Pancreas (tissue), 10 donors: Measurements from ENCODE around the gene NF1. TPM values are rescaled to one million over a fixed set of nuclear protein-coding genes. Genes with fewer than 3 reads are reported as not detected.

Experiments
- ATAC-seq, 4 donors: fragments of 200-7000 bp; cut with Tn5 transposase; one replicate each; pipeline versions ENCODE4 v1.8.0 to v1.9.1; 2020; ENCODE audit warnings: mild to moderate bottlenecking in 4 of 4, moderate library complexity in 4 of 4
- DNase-seq, 6 donors: peaks; one replicate each; pipeline ENCODE4 v3.0.0-alpha.2; 2020
- FAIRE-seq: peaks from 2 replicates; lab custom pipeline; 2012; peaks lifted over from hg19 to GRCh38; lab: Jason Lieb, UNC
- H3K27ac ChIP-seq, 4 donors: fragments of 200-600 bp; sonication (generic); 1 replicate in 3 of 4; 2 replicates in 1 of 4; pipeline versions ENCODE4 v1.5.0 to v1.8.0; 2020
- H3K27me3 ChIP-seq, 4 donors: fragments of 200-600 bp; one replicate each; pipeline ENCODE4 v1.8.0; 2021
- H3K36me3 ChIP-seq, 3 donors: fragments of 200-600 bp; sonication (generic) in 1 of 3; one replicate each; pipeline versions ENCODE4 v1.5.0 to v1.8.0; 2020 to 2021
- H3K4me1 ChIP-seq, 3 donors: fragments of 200-600 bp; one replicate each; pipeline ENCODE4 v1.8.0; 2021
- H3K4me3 ChIP-seq, 4 donors: fragments of 200-600 bp; sonication (generic) in 2 of 4; one replicate each; pipeline versions ENCODE4 v1.5.0 to v1.8.0; 2020 to 2021
- H3K9me3 ChIP-seq, 4 donors: fragments of 200-600 bp; one replicate each; pipeline ENCODE4 v1.8.0; 2021
- CTCF ChIP-seq, 4 donors: fragments of 200-600 bp; sonication (generic) in 3 of 4; IDR thresholded peaks; one replicate each; pipeline versions ENCODE4 v1.5.0 to v1.8.0; 2021; ENCODE audit warnings: antibody characterized with exemption in 4 of 4
- WGBS, 2 donors: extraction: QIAGEN DNeasy Blood & Tissue Kit; methylation state at CpG; one replicate each; pipeline ENCODE4 v1.1.7; 2013; 5-methylcytosine and 5-hydroxymethylcytosine counted together
- intact Hi-C, 3 donors: fragments of 100-400 bp; cut with DNase I; formaldehyde crosslinking; loops; one replicate each; pipeline versions ENCODE4 v1.11.1 to v1.14.2; 2022
- polyA plus RNA-seq, 2 donors: library from polyadenylated mRNA; stranded (reverse); fragments of 200-250 nt; gene quantifications; one replicate each; pipeline ENCODE4 v1.2.3, GENCODE V29; 2013
- total RNA-seq, 6 donors: library from RNA; stranded (reverse); fragmentation: NEBNext Ultra II Directional in 4 of 6; extraction: Animal tissue kit (Norgen Biotek cat#: 25700) in 4 of 6; gene quantifications; one replicate each; pipeline versions ENCODE4 v1.2.1 to v1.2.4, GENCODE V29; 2021 to 2023
- donor health status: healthy with polysubstance abuse.
- donor health status: DM: no; HTN: no; CAD: no; lungs with moderate emphysema.
- donor health status: DM: no; HTN: no; CAD: no.
- donor health status: control.
- donor health status: control.
- donor health status: Bipolar disorder and iron deficiency.
- donor health status: DM: yes; HTN: yes; CAD: no.
- donor health status: DM: no; HTN: no; CAD: no.
- donor health status: DM: no; HTN: no; CAD: no.
- donor health status: DM: yes; HTN: yes; CAD: no.

Gene NF1
- total and polyA plus RNA-seq, 8 donors, result 6.6 to 38.4 (median 27.8) TPM

DNA sequence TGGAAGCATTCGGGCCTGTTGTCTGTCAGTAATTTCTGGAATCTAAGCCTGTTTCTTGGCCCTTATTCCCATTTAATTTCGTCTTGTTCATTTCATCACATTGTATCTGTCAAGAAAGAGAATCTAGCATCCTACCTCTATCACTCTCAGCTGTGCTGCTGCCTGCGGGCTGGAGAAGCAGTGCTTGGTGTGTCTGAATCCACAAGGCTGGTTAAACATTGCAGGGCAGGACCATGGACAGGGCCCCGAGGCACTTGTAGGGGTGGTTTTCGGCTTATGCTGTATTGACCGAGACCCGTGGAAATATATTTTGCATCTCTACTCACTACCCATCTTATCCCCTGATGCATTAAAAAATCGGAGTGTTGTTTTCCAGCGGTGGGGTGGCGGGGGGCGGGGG lies 299.8 kb downstream of the NF1 start:
- H3K27ac ChIP-seq, result no peak overlapping the region
- FAIRE-seq (no peak), DNase-seq (peak in 4 of 6 donors; percentile 24 to 80 (median 56)), ATAC-seq (peak in 3 of 4 donors; percentile 60 to 87 (median 62))
- TF ChIP-seq CTCF (IDR thresholded peaks at IDR 0.05), result no peak
- no peaks in the 10 kb centered on the region for H3K36me3 ChIP-seq
- WGBS, 2 donors, result 22 to 24% methylated on average over 10 to 11 of the region's 11 CpGs
- no peak overlapping the region for H3K4me3 ChIP-seq
- no peaks in the 10 kb centered on the region for H3K4me1 ChIP-seq
- H3K27me3 ChIP-seq, result peaks cover 0 to 9% (median 0%) of the 10 kb centered on the region in 4 donors
- H3K9me3 ChIP-seq, result no peaks in the 10 kb centered on the region
- intact Hi-C loops, result no loop called here

DNA sequence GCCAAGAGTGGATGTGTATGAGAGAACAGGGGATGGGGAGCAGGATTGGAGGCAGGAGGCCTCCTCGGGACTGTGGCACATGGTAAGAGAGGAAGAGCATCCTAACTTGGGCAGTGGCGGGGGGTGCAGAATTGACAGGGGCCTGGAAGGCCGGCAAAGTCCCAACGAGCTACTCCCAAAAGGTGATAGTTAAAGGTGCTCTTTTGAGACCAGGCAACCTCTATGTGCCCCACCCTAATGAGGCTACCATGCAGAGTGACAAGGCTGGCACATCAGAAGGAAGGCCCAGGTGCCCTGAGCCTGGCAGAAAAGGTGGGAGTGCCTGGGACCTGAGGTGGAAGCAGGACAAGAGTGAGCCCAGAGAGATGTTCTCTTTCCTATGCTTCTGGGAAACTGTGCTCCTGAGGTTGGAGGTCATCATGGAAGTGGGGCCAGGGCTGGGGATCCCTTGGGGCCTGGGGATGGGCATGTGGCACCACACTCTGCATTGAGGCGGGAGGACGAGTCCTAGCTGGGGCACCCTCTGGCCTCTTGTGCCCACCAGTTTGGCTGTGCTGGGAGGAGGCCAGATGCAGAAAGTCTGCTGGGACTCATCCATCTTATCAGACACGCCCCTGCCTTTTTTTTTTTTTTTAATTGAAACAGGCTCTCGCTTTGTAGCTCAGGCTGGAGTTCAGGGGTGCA lies 302.6 kb downstream of the NF1 start:
- WGBS, 2 donors, result 70 to 74% methylated on average over 6 to 8 of the region's 8 CpGs
- no peak for FAIRE-seq

GRCh38 chr17:31398381-31399311 lies 303.9 kb downstream of the NF1 start:
- ATAC-seq (no peak), DNase-seq (no peak), FAIRE-seq (no peak)
- 68 to 81% methylated on average over 20 to 21 of the region's 21 CpGs for WGBS, 2 donors
- Histone ChIP-seq H3K4me3 (no peak overlapping the region), H3K9me3 (no peaks in the 10 kb centered on the region), H3K4me1 (no peaks in the 10 kb centered on the region), H3K36me3 (no peaks in the 10 kb centered on the region), H3K27me3 (no peaks in the 10 kb centered on the region), H3K27ac (no peak overlapping the region)
- TF ChIP-seq CTCF (IDR thresholded peaks at IDR 0.05), result no peak
- intact Hi-C loops, result no loop called here

More for the DNA sequence above, 302.6 kb downstream of the NF1 start:
- ATAC-seq (no peak), DNase-seq (no peak)
- TF ChIP-seq CTCF (IDR thresholded peaks at IDR 0.05), result no peak
- intact Hi-C loops, result no loop called here
- Histone ChIP-seq H3K27me3 (peaks cover 0 to 2% (median 0%) of the 10 kb centered on the region in 4 donors), H3K4me1 (no peaks in the 10 kb centered on the region), H3K36me3 (no peaks in the 10 kb centered on the region), H3K27ac (no peak overlapping the region), H3K4me3 (no peak overlapping the region), H3K9me3 (no peaks in the 10 kb centered on the region)

DNA sequence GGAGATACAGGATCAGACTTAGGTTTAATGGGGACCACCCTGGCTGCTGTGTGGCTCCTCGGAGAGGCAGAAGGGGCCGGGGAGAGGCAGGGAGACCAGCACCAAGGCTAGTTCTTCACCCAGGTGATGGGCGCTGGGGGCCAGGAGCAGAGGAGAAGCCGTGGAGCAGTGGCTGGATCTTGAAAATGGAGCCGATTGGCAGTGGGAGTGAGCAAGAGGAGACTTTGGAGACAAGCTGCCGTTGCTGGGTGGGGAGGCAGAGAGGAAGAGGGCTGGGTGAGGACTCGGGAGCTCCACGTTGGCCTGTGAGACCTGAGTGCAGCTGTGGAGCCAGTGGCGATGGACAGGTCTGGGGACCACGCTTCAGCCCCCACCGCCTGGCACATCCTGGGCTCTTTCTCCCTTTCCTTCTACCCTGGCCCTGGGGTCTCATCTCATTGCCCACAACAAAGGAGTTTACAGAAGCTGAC lies 305.7 kb downstream of the NF1 start:
- ATAC-seq, result no peak
- Histone ChIP-seq H3K27me3 (no peaks in the 10 kb centered on the region), H3K4me1 (no peaks in the 10 kb centered on the region), H3K4me3 (no peak overlapping the region), H3K9me3 (no peaks in the 10 kb centered on the region), H3K36me3 (no peaks in the 10 kb centered on the region), H3K27ac (no peak overlapping the region)
- DNase-seq, result no peak
- TF ChIP-seq CTCF (IDR thresholded peaks at IDR 0.05), result no peak
- FAIRE-seq, result no peak
- WGBS, 2 donors, result 50% methylated on average over 9 to 11 of the region's 11 CpGs
- intact Hi-C loops, result no loop called here
